ENCODE measurements around the gene FRMD4B.

Gene FRMD4B

DNA sequence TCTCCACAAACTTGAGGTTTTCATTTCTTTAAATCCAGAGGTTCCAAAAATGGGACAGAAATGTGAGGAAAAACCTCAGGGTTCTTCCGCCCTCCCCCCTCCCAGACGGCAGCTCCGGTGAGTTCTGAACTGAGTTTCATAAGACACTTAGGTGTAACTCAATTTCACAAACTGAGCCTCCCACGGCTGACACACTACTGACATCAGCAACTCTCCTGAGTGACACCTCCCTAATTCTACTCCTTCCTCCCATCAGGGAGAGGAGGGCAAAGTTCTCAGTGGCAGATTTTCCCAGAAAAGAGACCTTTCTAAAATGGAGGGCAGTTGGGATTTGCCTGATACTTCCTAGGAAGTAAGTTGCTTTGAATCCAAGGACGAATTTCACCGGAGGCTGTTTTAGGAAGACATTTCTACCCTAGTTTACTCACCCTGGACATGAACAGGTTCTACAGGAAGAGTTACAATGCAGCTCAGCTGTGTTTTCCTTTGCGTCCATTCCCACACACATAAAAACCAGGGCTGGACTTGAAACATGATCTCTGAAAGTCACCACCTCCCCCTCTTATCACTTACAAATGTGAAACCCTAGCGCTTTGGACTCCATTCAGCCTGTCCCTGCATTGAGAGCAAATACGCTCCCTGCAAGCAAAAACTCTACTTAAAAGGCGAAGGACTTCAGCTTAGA lies 185.4 kb downstream of the FRMD4B start:
- no peak for DNase-seq (ENCODE audit: low read depth)

DNA sequence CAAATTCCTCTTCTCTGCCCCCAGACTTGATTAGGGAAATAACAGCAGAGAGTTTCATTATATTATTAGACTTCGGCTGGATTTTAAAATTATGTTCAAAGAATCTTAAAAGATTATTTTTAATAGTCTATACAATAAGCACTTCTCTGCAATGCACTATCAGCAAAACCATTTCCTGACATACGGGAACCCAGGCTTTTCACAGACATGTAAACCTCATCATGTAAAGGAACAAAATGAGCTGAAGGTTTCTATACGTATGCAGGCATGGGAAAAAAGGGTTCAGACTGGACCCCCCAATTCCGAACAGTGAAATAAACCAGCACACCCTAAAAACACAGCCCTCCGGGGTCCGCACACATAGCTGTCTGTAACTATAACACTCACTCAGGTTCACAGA lies 185.9 kb downstream of the FRMD4B start:
- no peak for DNase-seq (ENCODE audit: low read depth)

- DNase-seq (ENCODE audit: low read depth), result peak; percentile 61
These were observed 187.9 kb downstream of the FRMD4B start for GRCh38 chr3:69197922-69198530.

- no peak for DNase-seq (ENCODE audit: low read depth)
These were observed 188.4 kb downstream of the FRMD4B start for GRCh38 chr3:69197455-69197854.

GRCh38 chr3:69196876-69197275 lies 189.0 kb downstream of the FRMD4B start:
- no peak for DNase-seq (ENCODE audit: low read depth)

DNA sequence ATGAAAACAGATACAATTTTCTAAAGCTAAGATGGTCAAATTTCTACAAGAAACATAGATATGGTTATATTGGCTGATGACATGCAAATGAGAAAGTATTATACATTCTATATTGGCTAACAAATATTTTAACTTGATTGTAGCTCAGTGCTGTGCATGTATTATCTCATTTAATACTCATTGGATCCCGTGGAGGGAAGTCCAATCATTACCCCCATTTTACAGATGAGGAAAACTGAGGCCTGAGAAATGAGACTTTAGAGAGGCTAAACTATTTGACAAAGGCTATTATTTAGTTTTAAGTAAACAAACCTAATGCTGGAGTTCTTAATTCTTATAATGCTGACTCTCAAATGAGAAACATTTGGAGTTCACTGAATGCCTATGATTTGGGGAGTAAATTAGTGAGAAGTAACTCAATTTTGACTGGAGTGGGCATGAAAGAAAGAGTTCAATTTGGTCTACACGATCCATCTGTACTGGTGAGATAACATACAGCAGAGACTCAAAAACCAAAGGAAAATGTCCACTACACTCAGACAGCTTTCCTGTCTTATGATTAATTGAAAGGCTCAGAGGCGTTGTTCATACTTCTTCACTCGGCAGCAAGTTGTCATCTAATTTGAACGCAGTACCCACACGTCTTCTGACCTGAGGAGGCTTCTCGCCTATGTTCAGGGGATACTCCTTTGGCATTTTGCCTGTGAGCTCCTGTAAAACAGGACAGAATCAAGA lies 191.3 kb downstream of the FRMD4B start:
- DNase-seq (ENCODE audit: low read depth), result no peak

DNA sequence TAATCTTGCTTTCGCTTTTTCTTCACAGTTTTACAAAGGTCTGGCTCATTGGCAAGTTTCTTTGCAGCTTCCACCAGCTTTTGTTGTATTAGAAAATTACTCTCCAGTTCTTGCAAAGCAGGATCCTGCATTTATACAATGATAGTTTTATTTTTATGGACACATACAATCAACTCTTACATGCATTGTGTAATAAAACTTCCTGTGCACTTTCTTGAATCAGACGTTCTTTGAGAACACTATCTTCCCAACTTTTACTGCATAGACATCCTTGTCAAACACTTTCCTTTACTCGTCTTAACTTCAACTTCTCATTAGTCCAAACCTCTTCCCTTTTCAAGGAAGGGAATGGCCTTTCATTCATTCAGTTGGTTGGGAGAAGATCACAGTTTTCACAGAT lies 192.1 kb downstream of the FRMD4B start:
- no peak for DNase-seq (ENCODE audit: low read depth)

DNA sequence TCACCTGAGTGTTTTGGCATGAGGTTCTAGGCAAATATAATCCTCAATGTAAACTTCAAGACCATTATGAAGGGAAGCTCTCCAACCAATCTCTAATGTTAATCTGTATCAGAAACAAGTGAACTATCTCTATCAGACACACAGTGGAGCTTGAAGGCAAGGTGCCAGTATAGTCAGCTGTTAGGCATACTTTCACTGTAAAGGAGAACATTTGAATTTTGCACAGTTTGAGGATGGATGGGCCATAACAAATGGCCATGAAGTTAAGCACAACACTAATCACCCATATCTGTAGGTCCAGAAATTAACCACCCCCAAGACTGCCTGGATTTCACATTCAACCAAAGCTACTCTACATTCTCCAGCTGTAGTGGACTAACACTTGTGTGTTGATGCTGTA lies 194.4 kb downstream of the FRMD4B start:
- no peak for DNase-seq (ENCODE audit: low read depth)

DNA sequence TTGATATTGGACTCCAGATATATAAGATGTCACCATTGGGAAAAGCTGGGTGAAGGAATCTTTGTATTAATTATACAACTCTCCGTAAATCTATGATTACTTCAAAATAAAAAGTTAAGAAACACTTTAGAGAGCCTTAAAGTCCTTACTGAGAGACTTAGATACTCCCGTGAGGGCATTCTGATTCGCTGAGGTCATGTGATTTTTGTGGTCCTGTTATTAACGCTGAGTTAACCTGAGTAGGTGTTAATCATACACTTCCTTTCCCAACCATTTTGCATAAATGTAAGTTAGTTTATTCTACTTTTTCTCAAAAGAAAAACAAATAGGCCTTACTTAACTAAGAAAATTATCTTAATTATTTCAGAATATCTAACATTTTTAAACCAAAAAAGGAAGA lies 196.4 kb downstream of the FRMD4B start:
- DNase-seq (ENCODE audit: low read depth), result no peak

GRCh38 chr3:69186575-69187093 lies 199.3 kb downstream of the FRMD4B start:
- no peak for DNase-seq (ENCODE audit: low read depth)

GRCh38 chr3:69182588-69183316 lies 203.1 kb downstream of the FRMD4B start:
- DNase-seq (ENCODE audit: low read depth), result no peak

DNA sequence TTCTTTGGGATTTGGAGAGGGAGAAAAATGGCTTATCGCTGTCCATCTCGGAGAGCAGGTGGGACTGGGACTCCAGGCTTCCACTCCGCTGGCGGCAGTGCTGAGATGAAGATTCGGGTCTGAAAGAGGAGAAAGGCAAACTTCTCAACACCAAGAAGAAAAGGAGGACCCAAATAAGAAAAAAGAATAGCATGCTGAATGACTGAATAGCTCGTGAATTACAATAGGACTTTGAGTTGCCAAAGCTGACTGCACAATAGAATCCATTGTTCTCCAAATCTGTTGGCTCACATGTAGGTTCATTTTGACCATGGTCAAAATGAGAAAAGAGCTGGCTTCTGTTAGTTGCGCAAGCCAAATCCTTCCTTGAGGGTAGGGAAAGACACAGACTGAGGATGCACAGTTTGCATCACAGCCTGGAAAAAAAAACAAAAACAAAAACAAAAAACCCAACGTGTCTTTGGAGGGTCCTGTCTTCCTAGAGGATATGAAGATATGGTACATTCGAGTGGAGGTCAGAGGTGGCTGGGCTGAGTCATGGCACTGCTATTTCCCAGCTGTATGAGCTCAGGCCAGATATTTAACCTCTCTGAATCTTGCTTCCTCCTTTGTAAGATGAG lies 204.2 kb downstream of the FRMD4B start:
- no peak for DNase-seq (ENCODE audit: low read depth)

DNA sequence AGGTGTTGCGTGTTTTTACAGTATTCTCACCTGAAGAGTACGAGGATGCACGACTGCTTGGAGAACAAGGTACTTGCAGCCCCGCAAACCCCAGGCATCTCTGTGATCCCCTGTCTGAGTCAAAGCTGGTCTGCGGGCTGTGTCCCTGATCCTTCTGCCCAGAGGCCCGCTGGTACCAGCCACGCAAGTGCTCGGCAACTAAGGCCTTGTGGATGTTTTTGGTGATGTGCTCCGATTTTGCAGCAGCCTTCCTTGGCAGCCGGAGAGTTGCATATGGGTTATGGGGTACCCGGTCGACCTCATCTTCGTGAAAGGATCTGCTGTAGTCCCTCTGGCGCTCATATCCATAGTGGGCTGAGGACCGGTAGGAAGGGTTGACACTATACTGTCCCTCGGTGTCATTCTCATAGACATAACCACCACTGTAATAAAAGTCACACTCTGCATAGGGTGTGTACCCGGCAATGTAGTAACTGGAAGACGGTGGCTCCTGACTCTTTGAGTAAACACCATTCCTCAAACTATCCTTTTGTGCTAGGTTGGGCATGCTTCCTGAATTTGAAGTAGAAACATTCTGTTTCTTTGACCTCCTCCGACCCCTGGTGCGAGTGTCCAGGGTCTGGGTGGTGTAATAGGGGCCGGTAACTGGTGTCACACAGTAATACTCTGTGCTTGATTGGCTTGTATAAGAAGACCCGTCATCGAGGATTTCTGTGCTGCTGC lies 204.9 kb downstream of the FRMD4B start:
- no peak for DNase-seq (ENCODE audit: low read depth)

GRCh38 chr3:69179740-69180372 lies 206.0 kb downstream of the FRMD4B start:
- no peak for DNase-seq (ENCODE audit: low read depth)

- DNase-seq (ENCODE audit: low read depth), result no peak
These were observed 206.8 kb downstream of the FRMD4B start for GRCh38 chr3:69178838-69179739.

DNA sequence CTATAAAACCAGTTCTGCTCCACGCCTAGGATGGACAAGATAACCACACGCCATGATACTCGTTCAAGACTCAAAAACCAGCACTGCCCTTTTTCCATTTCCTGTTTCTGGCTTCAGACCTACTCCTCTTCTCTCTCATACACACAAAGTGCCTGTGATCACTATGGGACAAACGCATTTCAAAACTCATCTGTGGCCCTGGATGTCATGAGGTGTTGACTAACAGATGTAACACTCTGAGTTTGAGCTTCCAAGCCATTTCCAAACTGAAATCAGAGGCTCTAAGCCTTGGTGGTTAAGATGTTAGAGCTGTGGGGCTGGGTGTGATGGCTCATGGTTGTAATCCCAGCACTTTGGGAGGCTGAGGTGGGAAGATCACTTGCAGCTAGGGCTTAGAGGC lies 207.8 kb downstream of the FRMD4B start:
- DNase-seq (ENCODE audit: low read depth), result no peak

DNA sequence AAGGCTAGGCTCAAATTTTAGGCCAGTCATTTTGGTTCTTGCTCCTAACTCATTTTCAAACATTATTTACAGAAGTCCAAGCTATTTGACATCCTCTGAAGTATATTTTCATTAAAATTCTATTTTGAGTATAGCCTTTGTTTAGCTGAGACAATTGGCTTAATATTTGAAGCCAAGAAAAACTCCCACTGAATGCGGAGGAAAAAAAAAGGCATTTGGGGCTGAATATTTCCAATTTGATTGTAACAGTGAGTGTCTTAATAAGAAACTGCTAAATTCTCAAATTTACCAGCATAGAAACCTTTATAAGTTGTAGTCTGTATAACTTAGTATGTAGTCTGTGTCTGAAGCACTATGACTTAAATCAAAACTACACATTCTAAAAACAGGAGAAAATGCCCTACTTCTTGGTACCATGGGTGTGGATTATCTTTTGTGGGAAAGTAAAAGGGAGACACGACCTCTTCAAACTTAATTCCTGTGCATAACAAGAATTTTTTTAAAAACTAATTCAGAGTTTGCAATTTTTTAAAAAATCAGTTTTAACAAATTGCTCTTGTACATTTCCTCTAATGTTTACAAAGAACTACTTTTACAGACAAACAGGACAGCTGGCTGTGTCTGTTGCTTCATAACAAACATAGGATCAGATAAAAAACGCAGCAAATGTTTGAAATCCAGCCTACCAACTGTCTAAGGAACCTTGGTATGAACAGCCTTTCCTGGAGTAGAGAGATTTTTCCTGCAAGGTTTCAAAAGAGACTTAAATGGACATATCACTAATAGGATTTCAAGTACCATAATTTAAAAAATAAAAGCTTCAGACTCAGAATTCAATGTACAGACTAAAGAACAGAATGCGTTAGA lies 210.8 kb downstream of the FRMD4B start:
- DNase-seq (ENCODE audit: low read depth), result no peak

DNA sequence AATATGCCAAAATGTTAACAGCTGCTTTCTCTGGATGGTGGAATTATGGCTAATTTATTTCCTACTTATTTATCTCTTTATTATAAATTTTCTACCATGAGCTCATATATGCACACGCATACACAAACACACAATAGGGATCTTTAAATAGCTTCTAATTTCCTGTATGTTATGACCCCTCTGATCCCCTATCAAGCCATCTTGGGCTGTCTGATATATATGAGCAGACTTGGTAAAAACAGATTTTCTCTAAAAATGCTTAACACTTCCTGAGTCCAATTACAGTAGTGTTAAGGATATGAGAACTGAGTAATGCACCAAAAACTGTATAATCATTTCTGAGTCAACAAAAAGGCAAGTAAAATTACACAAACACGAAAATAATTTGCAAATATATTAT lies 211.4 kb downstream of the FRMD4B start:
- no peak for DNase-seq (ENCODE audit: low read depth)

DNA sequence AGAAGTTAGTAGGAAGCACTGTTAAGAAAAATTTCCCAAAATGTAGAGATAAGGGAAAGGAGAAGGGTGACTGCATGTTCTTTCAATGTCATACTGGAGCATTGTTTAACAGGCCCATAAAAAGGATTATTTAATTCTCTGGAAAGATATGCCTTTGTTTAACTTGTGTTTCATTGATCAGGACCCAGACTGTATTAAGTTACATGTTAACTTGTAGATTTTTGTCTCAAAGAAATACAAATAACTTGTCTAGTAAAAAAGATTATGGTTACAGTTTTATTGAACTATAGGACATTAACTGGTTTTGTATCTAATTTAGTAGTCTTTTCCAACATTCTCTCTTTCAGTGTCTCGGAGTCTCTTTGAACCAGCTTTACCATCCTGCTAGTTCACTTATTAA lies 213.8 kb downstream of the FRMD4B start:
- no peak for DNase-seq (ENCODE audit: low read depth)

All from T-helper 22 cell (primary cell).